HG02588 (cell line): ENCODE measurements around the gene OR2L13.
"Not testable (repeated sequence)": the region's sequence is repeated elsewhere in the genome, so short reads cannot be mapped to it uniquely, and the experiment has no call there.

ENCODE experiments used
- ATAC-seq: cut with Tn5 transposase; IDR thresholded peaks from one replicate; pipeline ENCODE4 v1.9.1; 2021; ENCODE audit warnings: mild to moderate bottlenecking, moderate library complexity; ENCODE audit not compliant: unreplicated experiment

Gene OR2L13, protein sequence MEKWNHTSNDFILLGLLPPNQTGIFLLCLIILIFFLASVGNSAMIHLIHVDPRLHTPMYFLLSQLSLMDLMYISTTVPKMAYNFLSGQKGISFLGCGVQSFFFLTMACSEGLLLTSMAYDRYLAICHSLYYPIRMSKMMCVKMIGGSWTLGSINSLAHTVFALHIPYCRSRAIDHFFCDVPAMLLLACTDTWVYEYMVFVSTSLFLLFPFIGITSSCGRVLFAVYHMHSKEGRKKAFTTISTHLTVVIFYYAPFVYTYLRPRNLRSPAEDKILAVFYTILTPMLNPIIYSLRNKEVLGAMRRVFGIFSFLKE

GRCh38 chr1:248094884-248095283 is at the start of gene OR2L13:
TSS of gene OR2L13 (plus strand) at chr1:248095184. CDS start at chr1:248099376, 4,192 bp downstream.
- ATAC-seq: no peak

DNA sequence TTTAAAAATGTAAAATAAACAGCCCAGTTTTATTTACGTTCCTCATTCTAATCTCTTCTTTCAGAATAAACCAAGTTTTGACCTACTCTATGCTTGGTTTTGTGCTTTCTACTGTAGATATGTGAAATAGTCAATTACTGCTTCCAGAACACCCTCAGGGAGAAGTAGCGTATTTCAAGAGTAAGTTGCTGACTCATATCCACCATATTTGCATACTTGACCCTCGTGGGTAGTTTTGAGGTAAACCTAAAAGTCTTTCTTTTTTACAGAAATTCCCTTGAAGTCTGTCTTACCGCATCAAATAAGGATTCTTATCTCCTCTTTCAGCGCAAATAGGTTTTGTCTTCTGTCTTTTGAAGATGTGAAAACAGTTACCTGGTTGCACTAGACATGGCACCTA is 49.8 kb upstream of the OR2L13 start:
- no peak for ATAC-seq

GRCh38 chr1:248046536-248046935 is 48.4 kb upstream of the OR2L13 start, which contains the start of gene OR2L3:
TSS of gene OR2L3 (plus strand) at chr1:248046836. CDS start at chr1:248060682, 13,846 bp downstream.
- ATAC-seq: no peak

DNA sequence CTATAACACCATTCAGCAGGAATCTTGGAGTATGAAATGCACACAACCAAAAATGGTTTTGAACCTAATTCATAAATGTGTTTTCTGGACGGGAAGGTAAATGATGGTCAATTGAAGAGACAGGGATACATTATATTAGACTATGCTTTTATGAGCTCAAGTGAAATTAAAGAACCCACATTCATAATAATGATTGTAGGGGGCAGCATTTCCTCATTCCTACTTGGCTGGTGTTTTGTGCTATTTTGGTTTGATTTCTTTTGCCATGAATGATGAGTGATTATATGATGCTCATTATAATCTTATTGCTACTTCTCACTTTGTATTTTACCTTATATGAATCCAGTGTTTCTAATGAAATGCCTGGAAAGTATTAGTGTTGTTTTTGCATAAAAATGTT is 48.0 kb upstream of the OR2L13 start:
- ATAC-seq: no peak

DNA sequence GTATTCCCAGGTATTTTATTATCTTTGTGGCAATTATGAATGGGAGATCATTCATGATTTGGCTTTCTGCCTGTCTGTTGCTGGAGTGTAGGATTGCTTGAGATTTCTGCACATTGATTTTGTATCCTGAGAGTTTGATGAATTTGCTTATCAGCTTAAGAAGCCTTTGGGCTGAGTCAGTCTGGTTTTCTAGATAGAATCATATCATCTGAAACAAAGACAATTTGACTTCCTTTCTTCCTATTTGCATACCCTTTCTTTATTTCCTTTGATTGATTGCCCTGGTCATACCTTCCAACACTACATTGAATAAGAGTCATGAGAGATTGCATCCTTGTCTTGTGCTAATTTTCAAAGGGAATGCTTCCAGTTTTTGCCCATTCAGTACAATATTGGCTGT is 40.3 kb upstream of the OR2L13 start:
- no peak for ATAC-seq

DNA sequence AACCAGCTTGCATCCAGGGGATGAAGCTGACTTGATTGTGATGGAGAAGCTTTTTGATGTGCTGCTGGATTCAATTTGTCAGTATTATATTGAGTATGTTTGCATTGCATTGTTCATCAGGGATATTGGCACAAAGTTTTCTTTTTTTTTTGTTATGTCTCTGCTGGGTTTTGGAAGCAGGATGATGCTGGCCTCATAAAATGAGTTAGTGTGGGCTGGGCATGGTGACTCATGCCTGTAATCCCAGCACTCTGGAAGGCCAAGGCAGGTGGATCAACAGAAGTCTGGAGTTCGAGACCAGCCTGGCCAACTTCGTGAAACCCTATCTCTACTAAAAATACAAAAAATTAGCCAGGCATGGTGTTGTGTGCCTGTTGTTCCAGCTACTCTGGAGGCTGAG is 39.7 kb upstream of the OR2L13 start:
- ATAC-seq: no peak

GRCh38 chr1:248065071-248065470 is 29.9 kb upstream of the OR2L13 start:
- ATAC-seq: no peak

GRCh38 chr1:248065604-248066003 is 29.4 kb upstream of the OR2L13 start:
- no peak for ATAC-seq

- ATAC-seq: not testable (repeated sequence)
Measured at GRCh38 chr1:248083864-248084263, 11.1 kb upstream of the OR2L13 start.

GRCh38 chr1:248098529-248098928 is 3.5 kb downstream of the OR2L13 start:
- ATAC-seq: no peak

DNA sequence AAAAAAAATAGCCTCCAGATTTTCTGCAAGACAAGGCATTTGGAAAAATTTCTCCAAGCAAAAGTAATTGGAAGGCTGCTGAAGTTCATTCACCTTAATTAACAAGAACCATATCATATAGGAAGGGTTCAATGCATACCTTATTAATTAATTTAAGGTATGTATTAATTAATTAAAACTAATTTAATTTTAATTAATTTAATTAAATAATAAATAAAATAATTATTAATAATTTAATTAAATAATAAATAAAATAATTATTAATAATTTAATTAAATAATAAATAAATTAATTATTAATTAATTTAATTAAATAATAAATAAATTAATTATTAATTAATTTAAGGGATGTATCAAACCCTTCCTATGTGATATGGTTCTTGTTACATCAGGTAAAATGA is 7.9 kb downstream of the OR2L13 start:
- no peak for ATAC-seq

GRCh38 chr1:248111157-248111556 is 16.2 kb downstream of the OR2L13 start:
- ATAC-seq: no peak

GRCh38 chr1:248114890-248115289 is 19.9 kb downstream of the OR2L13 start:
- ATAC-seq: no peak

DNA sequence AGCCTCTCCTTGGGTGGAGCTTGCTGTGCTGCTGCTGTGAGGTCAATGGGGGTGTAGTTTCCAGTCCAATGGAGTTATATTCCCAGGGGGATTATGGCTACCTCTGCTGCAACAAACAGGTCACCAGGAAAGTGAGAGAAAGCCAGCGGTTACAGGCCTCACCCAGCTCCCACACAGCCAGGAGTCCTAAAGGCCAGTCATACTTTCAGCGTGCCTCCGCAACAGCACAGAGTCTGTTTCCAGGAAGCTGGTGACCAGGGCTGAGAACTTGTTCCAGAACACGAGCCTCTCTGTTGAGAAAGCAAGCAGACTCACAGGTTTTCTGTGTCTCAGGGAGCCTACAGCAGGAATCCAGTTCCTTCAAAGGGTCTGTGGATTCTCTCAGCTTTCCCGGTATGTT is 32.7 kb downstream of the OR2L13 start:
- no peak for ATAC-seq

- ATAC-seq: no peak
Measured at GRCh38 chr1:248136811-248137210, 41.8 kb downstream of the OR2L13 start.

GRCh38 chr1:248140846-248141245 is 45.9 kb downstream of the OR2L13 start:
- no peak for ATAC-seq

DNA sequence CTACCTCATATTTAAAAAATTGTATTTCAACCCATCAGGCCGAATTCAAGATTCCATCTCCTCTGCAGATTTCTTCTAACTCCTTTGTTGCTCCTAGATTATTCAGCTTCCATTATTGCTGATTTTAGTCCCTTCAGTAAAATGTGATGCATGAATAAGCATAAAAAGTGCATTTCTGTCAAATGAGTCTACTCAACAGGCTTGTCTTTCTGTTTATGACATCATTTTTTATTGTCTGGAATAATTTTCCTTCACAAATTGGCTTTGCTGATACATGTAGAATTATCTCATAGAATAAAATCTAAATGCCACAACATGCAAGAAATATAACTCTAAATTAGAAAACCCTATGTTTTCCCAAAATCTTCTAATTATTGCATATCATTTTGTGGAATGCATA is 48.3 kb downstream of the OR2L13 start:
- ATAC-seq: no peak

- ATAC-seq: no peak
Measured at GRCh38 chr1:248144513-248145198, 49.7 kb downstream of the OR2L13 start, which contains the start of gene OR2M5. TSS of gene OR2M5 (plus strand) at chr1:248145148. CDS start at chr1:248145148, 0 bp downstream.
